ENCODE data around the gene TCTA.
"Not testable (repeated sequence)": the region's sequence is repeated elsewhere in the genome, so short reads cannot be mapped to it uniquely, and the experiment has no call there.

Gene TCTA, protein sequence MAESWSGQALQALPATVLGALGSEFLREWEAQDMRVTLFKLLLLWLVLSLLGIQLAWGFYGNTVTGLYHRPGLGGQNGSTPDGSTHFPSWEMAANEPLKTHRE

DNA sequence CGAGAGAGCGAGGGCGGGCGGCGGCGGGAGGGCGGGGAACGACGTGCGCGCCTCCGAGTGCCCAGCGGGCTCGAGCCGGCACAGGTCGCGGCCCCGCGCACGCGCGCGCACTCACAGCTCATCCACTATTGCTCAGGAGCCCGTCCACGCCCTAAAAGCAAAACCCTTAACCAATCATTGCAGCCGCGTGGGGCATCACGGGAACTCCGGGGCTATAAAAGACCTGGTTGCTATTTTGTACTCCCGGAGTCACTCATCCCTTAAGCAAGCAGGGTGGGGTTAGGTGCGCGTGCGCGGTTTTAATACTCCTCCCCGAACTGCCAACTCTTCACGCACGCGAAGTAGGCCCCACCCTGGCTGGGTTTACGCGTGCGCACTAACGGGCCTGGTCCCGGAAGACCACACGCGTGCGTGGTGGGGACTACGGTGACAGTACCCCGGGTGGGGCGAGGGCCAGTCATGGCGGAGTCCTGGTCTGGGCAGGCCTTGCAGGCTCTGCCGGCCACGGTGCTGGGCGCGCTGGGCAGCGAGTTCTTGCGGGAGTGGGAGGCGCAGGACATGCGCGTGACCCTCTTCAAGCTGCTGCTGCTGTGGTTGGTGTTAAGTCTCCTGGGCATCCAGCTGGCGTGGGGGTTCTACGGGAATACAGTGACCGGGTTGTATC, at the start of gene TCTA, which contains the start of gene RHOA:
Gene TCTA, plus strand, starts transcription at position 456 of the 664 bp plus-strand sequence. Its CDS starts 4 bp downstream, at position 460.
Gene RHOA, minus strand, starts transcription at position 9 of the 664 bp plus-strand sequence. CDS start 36,387 bp downstream, outside the sequence.
- no peak for DNase-seq

DNA sequence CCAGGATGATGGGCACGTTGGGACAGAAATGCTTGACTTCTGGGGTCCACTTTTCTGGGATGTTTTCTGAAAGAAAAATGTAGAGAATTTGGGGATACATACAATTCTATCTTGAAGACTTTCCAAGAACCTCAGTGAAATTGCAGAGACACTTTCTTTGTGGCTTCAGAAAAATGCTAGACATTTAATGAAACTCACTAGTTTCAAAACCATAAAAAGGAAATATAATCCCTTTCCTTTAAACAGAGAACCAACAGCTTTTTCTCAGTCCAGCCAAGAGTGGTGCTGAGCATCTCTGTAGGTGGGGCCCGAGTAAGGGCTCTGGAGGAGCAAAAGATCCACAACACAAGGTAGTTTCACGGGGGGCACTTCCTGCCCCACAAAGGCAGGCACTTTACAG, 49.7 kb upstream of the TCTA start:
- no peak for DNase-seq

DNA sequence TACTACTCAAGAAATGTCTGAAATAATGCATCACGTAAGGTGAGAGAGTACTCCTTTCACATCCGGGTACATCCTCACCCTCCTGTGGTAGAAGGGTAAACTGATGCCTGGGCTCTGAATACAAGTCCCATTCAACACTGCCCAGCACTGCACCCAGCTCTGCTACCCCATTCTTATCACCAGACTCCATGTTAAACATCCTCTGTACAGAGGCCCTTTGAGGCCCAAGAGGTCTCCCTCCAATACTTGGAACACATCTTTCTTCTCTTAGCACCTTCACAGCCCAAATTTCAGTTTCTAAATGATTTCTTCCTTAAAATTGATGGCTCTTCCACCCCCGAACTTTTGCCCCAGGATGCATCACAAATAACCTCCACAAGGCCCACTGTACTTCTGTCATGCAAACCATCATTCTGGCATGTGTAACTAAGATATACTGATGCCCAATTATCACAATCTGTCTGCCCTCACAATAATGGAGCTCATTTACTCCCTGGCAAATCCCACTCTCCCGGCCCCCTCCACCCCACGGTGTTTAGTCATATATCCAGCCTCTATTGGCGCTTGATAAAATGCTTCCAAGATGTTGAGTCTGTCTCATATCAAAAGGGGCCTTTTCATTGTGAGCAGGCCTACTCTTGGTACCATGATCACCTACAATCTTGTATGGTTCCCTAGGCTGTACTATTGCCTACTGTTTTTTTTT, 41.5 kb upstream of the TCTA start:
- no peak for DNase-seq

GRCh38 chr3:49371946-49372345, 40.3 kb upstream of the TCTA start:
- DNase-seq, result no peak

- no peak for DNase-seq
These were observed 34.7 kb upstream of the TCTA start for GRCh38 chr3:49377483-49377882.

DNA sequence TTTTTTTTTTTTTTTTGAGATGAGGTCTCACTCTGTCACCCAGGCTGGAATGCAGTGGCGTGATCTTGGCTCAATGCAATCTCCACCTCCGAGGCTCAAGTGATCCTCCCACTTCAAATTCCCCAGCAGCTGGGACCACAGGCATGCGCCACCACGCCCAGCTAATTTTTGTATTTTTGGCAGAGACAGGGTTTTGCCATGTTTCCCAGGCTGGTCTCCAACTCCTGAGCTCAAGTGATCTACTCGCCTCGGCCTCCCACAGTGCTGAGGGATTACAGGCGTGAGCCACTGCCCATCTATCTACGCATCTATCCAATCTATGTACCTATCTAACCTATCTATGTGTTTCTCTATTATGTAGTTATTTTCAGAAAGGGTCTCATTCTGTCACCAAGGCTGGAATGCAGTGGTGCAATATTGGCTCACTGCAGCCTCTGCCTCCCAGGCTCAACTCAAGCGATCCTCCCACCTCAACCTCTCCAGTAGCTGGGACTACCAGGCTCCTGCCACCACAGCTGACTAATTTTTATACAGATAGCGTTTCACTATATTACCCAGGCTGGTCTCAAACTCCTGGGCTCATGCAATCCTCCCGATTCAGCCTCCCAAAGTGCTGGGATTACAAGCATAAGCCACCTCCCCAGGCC, 33.9 kb upstream of the TCTA start:
- no peak for DNase-seq

GRCh38 chr3:49383387-49383786, 28.8 kb upstream of the TCTA start:
- DNase-seq, result no peak

DNA sequence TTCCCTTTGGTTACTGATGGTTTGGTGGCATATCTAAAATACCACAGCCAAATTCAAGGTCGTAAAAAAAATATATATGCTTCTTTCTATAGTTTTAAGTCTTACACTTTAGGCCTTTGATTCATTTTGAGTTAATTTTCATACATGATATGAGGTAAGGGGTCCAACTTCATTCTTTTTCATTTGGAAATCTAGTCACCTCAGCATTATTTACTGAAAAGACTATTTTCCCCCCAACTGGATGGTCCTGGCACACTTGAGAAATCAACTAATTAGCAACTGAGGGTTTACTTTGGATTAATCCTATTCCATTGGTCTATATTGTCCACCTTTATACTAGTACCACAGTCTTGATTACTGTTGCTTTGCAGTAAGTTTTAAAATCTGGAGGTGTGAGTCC, 26.6 kb upstream of the TCTA start:
- DNase-seq, result no peak

- DNase-seq, result no peak
These were observed 26.0 kb upstream of the TCTA start for GRCh38 chr3:49386056-49386756.

DNA sequence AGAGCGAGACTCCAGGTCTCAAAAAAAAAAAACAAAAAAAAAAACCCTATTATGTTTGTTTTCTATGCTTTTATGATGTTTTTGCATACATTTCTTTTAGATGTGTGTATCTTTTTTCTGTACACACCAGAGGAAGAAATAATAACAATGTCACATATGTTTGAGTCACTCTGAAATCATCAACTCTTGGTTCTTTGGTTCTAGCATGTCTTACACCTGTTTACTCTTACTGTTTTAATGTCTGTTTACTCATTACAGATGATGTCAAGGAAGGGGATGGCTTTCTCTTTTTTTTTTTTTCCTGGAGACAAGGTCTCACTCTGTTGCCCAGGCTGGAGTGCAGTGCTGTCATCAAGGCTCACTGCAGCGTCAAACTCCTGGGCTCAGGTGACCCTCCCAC, 24.5 kb upstream of the TCTA start:
- no peak for DNase-seq

DNA sequence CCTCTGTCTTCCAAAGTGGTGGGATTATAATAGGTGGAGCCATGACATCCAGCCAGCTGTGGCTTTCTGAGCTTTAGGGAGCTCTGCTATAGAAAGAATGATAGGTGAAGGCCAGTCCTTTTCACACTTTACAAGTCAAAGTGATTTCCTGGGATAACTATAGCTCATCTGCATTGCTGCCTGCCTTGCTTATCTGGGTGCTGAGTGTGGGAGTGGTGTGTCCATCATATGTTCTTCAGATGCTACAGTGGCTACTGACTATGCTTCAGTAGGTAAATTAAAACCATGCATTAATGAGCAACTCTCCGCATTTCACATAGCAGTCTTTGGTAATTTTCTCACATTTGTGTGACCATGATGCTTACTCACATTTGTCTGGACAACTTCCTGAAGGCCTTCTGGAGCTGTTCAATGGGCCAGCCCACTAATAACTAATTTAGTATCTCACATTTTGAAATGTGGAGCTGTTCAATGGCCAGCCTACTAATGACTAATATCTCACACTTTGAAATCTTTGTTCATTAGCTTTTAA, 23.9 kb upstream of the TCTA start:
- no peak for DNase-seq

DNA sequence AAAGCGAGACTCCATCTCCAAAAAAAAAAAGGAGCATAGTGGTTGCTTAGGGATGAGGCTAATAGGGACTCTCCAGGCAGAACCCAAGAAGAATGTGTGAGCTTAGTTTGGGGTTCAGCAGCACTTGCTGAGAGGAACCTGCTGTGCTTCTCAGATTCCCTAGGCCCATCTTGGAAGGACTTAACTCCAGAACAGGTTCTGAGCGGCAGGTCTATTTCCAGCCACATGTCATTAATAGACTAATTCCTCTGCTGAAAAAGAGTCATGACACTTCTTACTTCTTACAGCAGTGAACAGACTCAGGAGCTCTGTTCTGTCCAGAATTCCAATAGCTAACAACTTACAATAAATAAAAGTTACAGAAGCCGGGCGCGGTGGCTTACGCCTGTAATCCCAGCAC, 22.9 kb upstream of the TCTA start:
- DNase-seq, result no peak

GRCh38 chr3:49391310-49391709, 20.9 kb upstream of the TCTA start:
- DNase-seq, result not testable (repeated sequence)

DNA sequence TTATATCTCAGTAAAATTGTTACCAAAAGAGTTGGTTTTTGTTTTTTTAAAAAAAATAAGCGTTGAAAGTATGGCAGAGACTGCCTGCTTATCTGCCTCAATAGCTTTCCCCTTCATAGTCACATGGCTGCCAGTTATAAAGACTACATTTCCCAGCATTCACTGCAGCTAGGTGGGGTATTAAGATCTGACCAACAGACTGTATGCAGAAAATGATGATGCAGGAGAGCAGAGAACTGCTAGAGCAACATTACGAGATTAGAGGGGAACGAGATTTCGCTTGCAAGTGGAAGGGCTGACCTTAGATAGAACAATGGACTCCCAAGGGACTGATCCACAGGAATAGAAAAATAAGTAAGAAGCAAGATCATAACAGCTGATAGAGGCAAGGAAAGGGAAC, 14.8 kb upstream of the TCTA start:
- DNase-seq, result no peak

DNA sequence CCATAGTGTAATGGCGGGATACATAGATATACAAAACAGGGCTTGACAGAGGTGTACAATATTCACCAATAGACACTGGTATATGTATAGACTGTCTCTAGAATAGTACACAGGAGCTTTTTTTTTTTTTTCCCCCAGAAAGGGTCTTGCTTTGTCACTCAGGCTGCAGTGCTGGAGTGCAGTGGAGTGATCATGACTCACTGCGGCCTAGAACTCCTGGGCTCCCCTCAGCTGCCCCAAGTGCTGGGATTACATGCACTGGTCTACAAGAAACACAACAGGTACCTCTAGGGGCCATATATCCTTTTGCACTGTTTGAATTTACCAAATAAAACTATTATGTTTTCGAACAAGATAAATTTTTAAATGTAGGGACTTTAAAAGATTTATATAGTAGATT, 12.8 kb upstream of the TCTA start:
- no peak for DNase-seq

- DNase-seq, result no peak
These were observed 10.5 kb upstream of the TCTA start for GRCh38 chr3:49401766-49402165.

- DNase-seq, result no peak
These were observed 8.3 kb upstream of the TCTA start for GRCh38 chr3:49403891-49404290.

- DNase-seq, result not testable (repeated sequence)
These were observed 6.7 kb upstream of the TCTA start for GRCh38 chr3:49405570-49405969.

GRCh38 chr3:49406571-49407565, 5.4 kb upstream of the TCTA start:
- no peak for DNase-seq

- no peak for DNase-seq
These were observed 2.0 kb upstream of the TCTA start for GRCh38 chr3:49410066-49410845.

All from cortex of kidney (tissue), 1 donor.